ENCODE measurements around the gene FRMPD4.

FRMPD4 gene

DNA sequence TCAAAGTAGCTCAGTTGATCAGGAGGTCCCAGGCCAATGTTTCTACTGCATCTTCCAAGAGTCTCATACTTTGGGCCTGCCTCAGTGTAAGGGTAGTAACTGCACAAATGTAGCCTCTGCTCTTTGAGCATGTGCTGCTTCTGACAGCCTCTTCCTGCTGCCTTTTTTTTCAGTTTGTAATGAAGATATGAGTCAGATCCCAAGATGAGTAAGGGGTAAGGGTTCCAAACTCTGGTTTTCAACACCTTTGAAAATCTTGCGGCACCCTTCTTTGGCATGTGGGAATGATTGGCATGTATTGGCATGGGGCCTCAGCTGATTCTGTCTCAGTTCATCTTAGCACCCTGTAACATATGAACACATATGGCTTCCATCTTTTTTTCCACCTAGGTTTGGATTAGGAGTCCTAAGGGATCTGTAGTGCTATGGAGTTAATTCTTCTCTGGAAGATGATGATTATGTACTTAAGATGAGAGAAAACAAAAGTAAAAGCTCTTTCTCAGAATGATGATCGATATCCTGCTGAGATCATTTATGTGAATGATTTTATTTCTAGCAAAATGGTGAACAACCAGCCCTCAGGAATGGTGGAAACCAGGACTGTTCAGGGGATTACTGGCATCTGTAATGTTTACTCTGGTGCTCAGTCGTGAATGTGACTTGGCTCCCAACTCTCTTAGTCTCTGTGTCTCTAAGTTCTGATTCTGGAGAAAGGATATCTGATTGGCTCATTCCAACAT, 534.3 kb downstream of the FRMPD4 start:
- no peaks in the 10 kb centered on the region; the same call in 1 of the 2 replicates for H3K27me3 ChIP-seq (replicated peaks; ENCODE audit: control insufficient read depth, insufficient read depth, low read length)
- no peak for DNase-seq (ENCODE audit: extremely low read depth, insufficient read length)

GRCh38 chrX:12673487-12673886, 535.2 kb downstream of the FRMPD4 start:
- H3K4me3 ChIP-seq (replicated peaks; ENCODE audit: low read depth, low read length), result no peak overlapping the region
- TF ChIP-seq, protein P1, sequence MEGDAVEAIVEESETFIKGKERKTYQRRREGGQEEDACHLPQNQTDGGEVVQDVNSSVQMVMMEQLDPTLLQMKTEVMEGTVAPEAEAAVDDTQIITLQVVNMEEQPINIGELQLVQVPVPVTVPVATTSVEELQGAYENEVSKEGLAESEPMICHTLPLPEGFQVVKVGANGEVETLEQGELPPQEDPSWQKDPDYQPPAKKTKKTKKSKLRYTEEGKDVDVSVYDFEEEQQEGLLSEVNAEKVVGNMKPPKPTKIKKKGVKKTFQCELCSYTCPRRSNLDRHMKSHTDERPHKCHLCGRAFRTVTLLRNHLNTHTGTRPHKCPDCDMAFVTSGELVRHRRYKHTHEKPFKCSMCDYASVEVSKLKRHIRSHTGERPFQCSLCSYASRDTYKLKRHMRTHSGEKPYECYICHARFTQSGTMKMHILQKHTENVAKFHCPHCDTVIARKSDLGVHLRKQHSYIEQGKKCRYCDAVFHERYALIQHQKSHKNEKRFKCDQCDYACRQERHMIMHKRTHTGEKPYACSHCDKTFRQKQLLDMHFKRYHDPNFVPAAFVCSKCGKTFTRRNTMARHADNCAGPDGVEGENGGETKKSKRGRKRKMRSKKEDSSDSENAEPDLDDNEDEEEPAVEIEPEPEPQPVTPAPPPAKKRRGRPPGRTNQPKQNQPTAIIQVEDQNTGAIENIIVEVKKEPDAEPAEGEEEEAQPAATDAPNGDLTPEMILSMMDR (IDR thresholded peaks at IDR 0.05; ENCODE audit: insufficient read depth, low read length, poor library complexity, severe bottlenecking), result no peak
- DNase-seq (ENCODE audit: extremely low read depth, insufficient read length), result no peak
- H3K27me3 ChIP-seq (replicated peaks; ENCODE audit: control insufficient read depth, insufficient read depth, low read length), result no peaks in the 10 kb centered on the region; the same call in 1 of the 2 replicates
- H3K36me3 ChIP-seq (ENCODE audit: control insufficient read depth, insufficient read depth, low read length), result no peaks in the 10 kb centered on the region

More for the DNA sequence above, 534.3 kb downstream of the FRMPD4 start:
- Histone ChIP-seq H3K36me3 (ENCODE audit: control insufficient read depth, insufficient read depth, low read length) (no peaks in the 10 kb centered on the region), H3K4me3 (replicated peaks; ENCODE audit: low read depth, low read length) (no peak overlapping the region)
- TF ChIP-seq, protein P1 (IDR thresholded peaks at IDR 0.05; ENCODE audit: insufficient read depth, low read length, poor library complexity, severe bottlenecking), result no peak

DNA sequence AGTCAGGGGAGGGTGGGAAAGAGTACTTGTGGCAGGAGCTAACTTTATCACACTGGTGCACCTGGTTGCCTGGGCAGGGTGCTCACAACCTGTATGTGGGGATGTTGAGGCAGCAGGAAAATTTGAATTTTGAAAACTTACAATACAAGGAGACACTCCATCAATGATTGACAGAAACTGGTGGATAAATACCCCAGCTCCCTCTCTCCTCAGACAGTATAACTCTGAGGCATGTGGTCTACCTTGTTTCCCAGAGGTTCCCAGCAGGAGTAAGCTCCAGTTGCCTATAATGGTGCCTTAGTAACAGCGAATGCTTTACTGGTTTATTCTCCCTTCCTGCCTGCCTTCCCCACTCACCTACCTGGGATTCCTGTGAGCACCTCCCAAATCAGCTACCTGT, 541.2 kb downstream of the FRMPD4 start:
- H3K36me3 ChIP-seq (ENCODE audit: control insufficient read depth, insufficient read depth, low read length), result no peaks in the 10 kb centered on the region
- H3K4me3 ChIP-seq (replicated peaks; ENCODE audit: low read depth, low read length), result no peak overlapping the region
- H3K27me3 ChIP-seq (replicated peaks; ENCODE audit: control insufficient read depth, insufficient read depth, low read length), result no peaks in the 10 kb centered on the region; the same call in 1 of the 2 replicates
- DNase-seq (ENCODE audit: extremely low read depth, insufficient read length), result no peak
- TF ChIP-seq, protein P1 (IDR thresholded peaks at IDR 0.05; ENCODE audit: insufficient read depth, low read length, poor library complexity, severe bottlenecking), result no peak

GRCh38 chrX:12681047-12681446, 542.8 kb downstream of the FRMPD4 start:
- Histone ChIP-seq H3K27me3 (replicated peaks; ENCODE audit: control insufficient read depth, insufficient read depth, low read length) (no peaks in the 10 kb centered on the region; the same call in 1 of the 2 replicates), H3K36me3 (ENCODE audit: control insufficient read depth, insufficient read depth, low read length) (no peaks in the 10 kb centered on the region), H3K4me3 (replicated peaks; ENCODE audit: low read depth, low read length) (no peak overlapping the region)
- DNase-seq (ENCODE audit: extremely low read depth, insufficient read length), result no peak
- TF ChIP-seq, protein P1 (IDR thresholded peaks at IDR 0.05; ENCODE audit: insufficient read depth, low read length, poor library complexity, severe bottlenecking), result no peak

DNA sequence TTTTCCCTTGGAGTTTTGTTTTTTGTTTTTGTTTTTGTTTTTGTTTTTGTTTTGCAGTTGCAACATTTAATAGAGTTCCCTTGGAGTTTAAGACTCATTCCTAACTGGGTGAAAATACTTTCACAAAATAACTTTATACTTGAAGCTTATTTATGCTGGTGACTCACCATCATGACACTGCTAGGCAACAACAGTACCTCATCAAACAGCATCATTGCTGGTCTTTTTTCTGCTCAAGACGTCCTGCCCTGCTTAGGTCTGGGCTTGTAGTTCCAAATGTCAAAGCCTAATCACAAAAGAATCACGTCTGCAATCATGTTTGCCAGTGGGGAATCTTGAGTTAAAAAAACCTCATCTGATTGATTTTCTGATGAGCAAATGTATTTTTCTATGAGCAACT, 547.3 kb downstream of the FRMPD4 start:
- H3K27me3 ChIP-seq (replicated peaks; ENCODE audit: control insufficient read depth, insufficient read depth, low read length), result no peaks in the 10 kb centered on the region
- H3K36me3 ChIP-seq (ENCODE audit: control insufficient read depth, insufficient read depth, low read length), result no peaks in the 10 kb centered on the region
- TF ChIP-seq, protein P1 (IDR thresholded peaks at IDR 0.05; ENCODE audit: insufficient read depth, low read length, poor library complexity, severe bottlenecking), result no peak
- H3K4me3 ChIP-seq (replicated peaks; ENCODE audit: low read depth, low read length), result no peak overlapping the region
- DNase-seq (ENCODE audit: extremely low read depth, insufficient read length), result no peak

All from GM06990 (cell line).